A673 (cell line): ENCODE measurements around the gene HELZ. TPM values are rescaled to one million over a fixed set of nuclear protein-coding genes. Genes with fewer than 3 reads are reported as not detected.

Experiments
- BruUV-seq: library from RNA; stranded (reverse); fragments of 400-500 nt; replicated peaks from 2 replicates; lab custom pipeline; 2021; lab: Mats Ljungman, UMichigan
- CTCF ChIA-PET: fragments of 300-600 bp; sonication (Branson Sonifier 250); formaldehyde crosslinking; loops from one replicate; lab custom pipeline; 2022; ENCODE audit warnings: antibody characterized with exemption; lab: Charles Lee
- POLR2A ChIA-PET: fragments of 300-600 bp; sonication (Branson Sonifier 250); formaldehyde crosslinking; loops from one replicate; lab custom pipeline; 2022; ENCODE audit warnings: antibody characterized with exemption; ENCODE audit not compliant: low non-redundant PET; lab: Charles Lee
- DNase-seq: peaks from one replicate; pipeline ENCODE4 v3.0.0-alpha.2; 2015; ENCODE audit warnings: low spot score
- H3K27ac ChIP-seq: fragments of 200-600 bp; sonication (generic); 2 replicates; pipeline ENCODE4 v1.5.1; 2016; ENCODE audit warnings: mixed run types, low read depth, mild to moderate bottlenecking, mixed read lengths, antibody characterized with exemption, low read length; ENCODE audit not compliant: poor library complexity, severe bottlenecking
- H3K27me3 ChIP-seq: fragments of 200-600 bp; sonication (generic); replicated peaks from 2 replicates; pipeline ENCODE4 v1.6.1; 2017; ENCODE audit warnings: mixed run types, low read depth, mild to moderate bottlenecking, mixed read lengths, antibody characterized with exemption, low read length; ENCODE audit not compliant: insufficient read depth, poor library complexity
- H3K36me3 ChIP-seq: fragments of 200-600 bp; sonication (generic); 2 replicates; pipeline ENCODE4 v1.6.1; 2016; ENCODE audit warnings: mixed run types, mild to moderate bottlenecking, mixed read lengths, antibody characterized with exemption, low read length; ENCODE audit not compliant: insufficient read depth, poor library complexity, severe bottlenecking
- H3K4me1 ChIP-seq: fragments of 200-600 bp; sonication (generic); 2 replicates; pipeline ENCODE4 v1.6.1; 2017; ENCODE audit warnings: mixed run types, mild to moderate bottlenecking, mixed read lengths, antibody characterized with exemption, low read length; ENCODE audit not compliant: insufficient read depth, poor library complexity, severe bottlenecking
- H3K4me3 ChIP-seq: fragments of 200-600 bp; sonication (generic); 2 replicates; pipeline ENCODE4 v1.5.1; 2016; ENCODE audit warnings: low read depth, mixed run types, mild to moderate bottlenecking, mixed read lengths, low read length; ENCODE audit not compliant: poor library complexity, severe bottlenecking
- H3K9me3 ChIP-seq: fragments of 200-600 bp; sonication (generic); 2 replicates; pipeline ENCODE4 v1.6.1; 2016; ENCODE audit warnings: mixed run types, low read depth, mild to moderate bottlenecking, mixed read lengths, antibody characterized with exemption, low read length; ENCODE audit not compliant: poor library complexity, severe bottlenecking
- CTCF ChIP-seq: fragments of 300-800, 200-600 bp; sonication (generic); conservative IDR thresholded peaks from 2 replicates; pipeline ENCODE4 v1.5.1; 2017; ENCODE audit warnings: low read depth, mild to moderate bottlenecking, antibody characterized with exemption, low read length, moderate library complexity, mixed read lengths
- EZH2 ChIP-seq: fragments of 200-600 bp; sonication (generic); IDR thresholded peaks from 2 replicates; pipeline ENCODE4 v1.6.1; 2017; ENCODE audit warnings: borderline replicate concordance, low read depth, mild to moderate bottlenecking, mixed read lengths, antibody characterized with exemption, low read length; ENCODE audit not compliant: poor library complexity, severe bottlenecking
- intact Hi-C: fragments of 100-400 bp; cut with micrococcal nuclease; formaldehyde crosslinking; loops from one replicate; pipeline ENCODE4 v1.10.0; 2022; ENCODE audit not compliant: unreplicated experiment
- total RNA-seq: library from RNA; stranded (reverse); gene quantifications from 2 replicates; pipeline ENCODE4 v1.2.3, GENCODE V29; 2021

Gene HELZ
- total RNA-seq, 1 experiment from 2014 or later: 57.3 TPM

- no peak overlapping the region for H3K27ac ChIP-seq
- CTCF ChIA-PET: no interaction called here
- DNase-seq: no peak
- TF ChIP-seq CTCF (no peak), EZH2 (no peak)
- peaks cover 1% of the 10 kb centered on the region for H3K36me3 ChIP-seq
- H3K9me3 ChIP-seq: no peaks in the 10 kb centered on the region
- intact Hi-C loops: no loop called here
- POLR2A ChIA-PET: no interaction called here
- no TSS peak for BruUV-seq
- no peaks in the 10 kb centered on the region for H3K27me3 ChIP-seq
- no peak overlapping the region for H3K4me3 ChIP-seq
- no peaks in the 10 kb centered on the region for H3K4me1 ChIP-seq
Observed at GRCh38 chr17:67183531-67183930, 61.5 kb downstream of the HELZ start.

- Histone ChIP-seq H3K36me3 (peaks cover 11% of the 10 kb centered on the region), H3K27ac (no peak overlapping the region), H3K4me3 (no peak overlapping the region), H3K9me3 (no peaks in the 10 kb centered on the region), H3K27me3 (no peaks in the 10 kb centered on the region), H3K4me1 (no peaks in the 10 kb centered on the region)
- BruUV-seq: no TSS peak
- intact Hi-C loops: no loop called here
- DNase-seq: no peak
- TF ChIP-seq CTCF (no peak), EZH2 (no peak)
- POLR2A ChIA-PET: no interaction called here
- CTCF ChIA-PET: no interaction called here
Observed at GRCh38 chr17:67181825-67182224, 63.2 kb downstream of the HELZ start.

- no peak overlapping the region for H3K27ac ChIP-seq
- CTCF ChIA-PET: no interaction called here
- no peak for DNase-seq
- no peak overlapping the region for H3K4me3 ChIP-seq
- TF ChIP-seq EZH2 (no peak), CTCF (no peak)
- intact Hi-C loops: no loop called here
- no peaks in the 10 kb centered on the region for H3K27me3 ChIP-seq
- peaks cover 15% of the 10 kb centered on the region for H3K36me3 ChIP-seq
- POLR2A ChIA-PET: no interaction called here
- H3K4me1 ChIP-seq: no peaks in the 10 kb centered on the region
- no peaks in the 10 kb centered on the region for H3K9me3 ChIP-seq
- BruUV-seq: no TSS peak
Observed at GRCh38 chr17:67180275-67180674, 64.7 kb downstream of the HELZ start.
